Peyer's patch (tissue), 4 donors: Measurements from ENCODE around the gene RNU2-63P. TPM values are rescaled to one million over a fixed set of nuclear protein-coding genes. Genes with fewer than 3 reads are reported as not detected.
"Not testable (repeated sequence)": the region's sequence is repeated elsewhere in the genome, so short reads cannot be mapped to it uniquely, and the experiment has no call there.

Experiments
- DNase-seq, 3 donors: peaks; one replicate each; pipeline ENCODE4 v3.0.0-alpha.2; 2017 to 2019
- H3K27ac ChIP-seq, 4 donors: fragments of 200-600 bp; sonication (generic); one replicate each; pipeline ENCODE4 v1.5.1; 2016 to 2019
- H3K27me3 ChIP-seq, 2 donors: fragments of 200-600 bp; sonication (generic); one replicate each; pipeline ENCODE4 v1.5.1; 2019
- H3K36me3 ChIP-seq, 3 donors: fragments of 200-600 bp; sonication (generic); one replicate each; pipeline ENCODE4 v1.5.1; 2016 to 2019
- H3K4me1 ChIP-seq, 4 donors: fragments of 200-600 bp; sonication (generic); one replicate each; pipeline ENCODE4 v1.5.1; 2016 to 2019
- H3K4me3 ChIP-seq, 4 donors: fragments of 200-600 bp; sonication (generic); 1 replicate in 3 of 4; 2 replicates in 1 of 4; pipeline ENCODE4 v1.5.1; 2016 to 2019; ENCODE audit warnings: mild to moderate bottlenecking in 1 of 4
- H3K9me3 ChIP-seq, 4 donors: fragments of 200-600 bp; sonication (generic); one replicate each; pipeline ENCODE4 v1.5.1; 2016 to 2019; ENCODE audit warnings: mild to moderate bottlenecking in 1 of 4
- POLR2A ChIP-seq, 2 donors: fragments of 450-650 bp; IDR thresholded peaks; one replicate each; pipeline ENCODE4 v1.5.1; 2017; ENCODE audit warnings: antibody characterized with exemption in 2 of 2, mild to moderate bottlenecking in 2 of 2, moderate library complexity in 2 of 2
- total RNA-seq, 4 donors: library from RNA; depleted of rRNA; stranded (reverse); fragments of >200 nt; gene quantifications; one replicate each; pipeline ENCODE4 v1.1.0, GENCODE V29; 2016
- TF ChIP-seq, protein P1 (sequence below), 6 experiments: fragments of 450-650 bp in 4 of 6; fragments of 200-600 bp in 2 of 6; sonication (generic) in 1 of 6; IDR thresholded peaks; one replicate each; pipeline ENCODE4 v1.5.1; 2017 to 2019; ENCODE audit warnings: antibody characterized with exemption in 6 of 6, mild to moderate bottlenecking in 3 of 6, moderate library complexity in 1 of 6

RNU2-63P gene
- total RNA-seq, 4 donors from 2014 or later, result 1,585 TPM; not detected in 3

DNA sequence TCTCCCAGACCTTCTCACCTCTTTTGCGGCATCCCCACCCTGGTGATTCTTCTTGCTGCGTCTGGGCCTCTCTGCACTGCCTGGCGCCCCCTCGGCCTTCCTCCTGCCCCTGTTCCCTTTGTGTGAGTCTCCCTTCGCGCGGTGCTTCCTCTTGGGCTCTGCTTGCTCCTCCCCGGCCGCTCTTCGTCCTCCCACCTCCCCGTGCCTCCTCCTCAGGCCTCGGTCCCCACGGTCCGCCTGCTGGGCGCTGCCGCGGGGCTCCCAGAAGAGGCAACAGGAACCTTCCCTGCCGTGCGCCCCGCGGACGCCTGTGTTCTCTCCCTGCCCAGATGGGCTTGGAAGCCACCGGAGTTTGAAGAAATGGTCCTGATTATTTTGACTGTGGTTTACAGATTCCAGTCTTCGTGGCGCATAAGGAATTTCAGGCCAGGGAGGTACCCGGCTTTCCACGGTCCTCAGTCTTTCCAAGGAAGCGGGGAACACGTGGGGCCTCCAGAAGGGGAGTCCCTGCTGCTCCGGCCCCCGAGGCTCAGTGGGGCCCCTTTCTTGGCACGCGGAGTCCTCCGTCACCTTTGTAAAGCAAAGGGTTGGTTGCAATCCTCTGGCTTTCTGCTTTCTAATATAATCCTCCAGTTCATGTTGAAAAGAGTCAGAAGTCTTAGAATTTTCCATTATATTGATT, 13.1 kb downstream of the RNU2-63P start:
- Histone ChIP-seq H3K36me3 (no peaks in the 10 kb centered on the region), H3K27me3 (no peaks in the 10 kb centered on the region), H3K4me1 (no peaks in the 10 kb centered on the region), H3K4me3 (no peak overlapping the region), H3K9me3 (no peaks in the 10 kb centered on the region), H3K27ac (no peak overlapping the region)
- TF ChIP-seq, protein P1, sequence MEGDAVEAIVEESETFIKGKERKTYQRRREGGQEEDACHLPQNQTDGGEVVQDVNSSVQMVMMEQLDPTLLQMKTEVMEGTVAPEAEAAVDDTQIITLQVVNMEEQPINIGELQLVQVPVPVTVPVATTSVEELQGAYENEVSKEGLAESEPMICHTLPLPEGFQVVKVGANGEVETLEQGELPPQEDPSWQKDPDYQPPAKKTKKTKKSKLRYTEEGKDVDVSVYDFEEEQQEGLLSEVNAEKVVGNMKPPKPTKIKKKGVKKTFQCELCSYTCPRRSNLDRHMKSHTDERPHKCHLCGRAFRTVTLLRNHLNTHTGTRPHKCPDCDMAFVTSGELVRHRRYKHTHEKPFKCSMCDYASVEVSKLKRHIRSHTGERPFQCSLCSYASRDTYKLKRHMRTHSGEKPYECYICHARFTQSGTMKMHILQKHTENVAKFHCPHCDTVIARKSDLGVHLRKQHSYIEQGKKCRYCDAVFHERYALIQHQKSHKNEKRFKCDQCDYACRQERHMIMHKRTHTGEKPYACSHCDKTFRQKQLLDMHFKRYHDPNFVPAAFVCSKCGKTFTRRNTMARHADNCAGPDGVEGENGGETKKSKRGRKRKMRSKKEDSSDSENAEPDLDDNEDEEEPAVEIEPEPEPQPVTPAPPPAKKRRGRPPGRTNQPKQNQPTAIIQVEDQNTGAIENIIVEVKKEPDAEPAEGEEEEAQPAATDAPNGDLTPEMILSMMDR (IDR thresholded peaks at IDR 0.05), result no peak
- no peak for TF ChIP-seq POLR2A (IDR thresholded peaks at IDR 0.05)
- no peak for DNase-seq

DNA sequence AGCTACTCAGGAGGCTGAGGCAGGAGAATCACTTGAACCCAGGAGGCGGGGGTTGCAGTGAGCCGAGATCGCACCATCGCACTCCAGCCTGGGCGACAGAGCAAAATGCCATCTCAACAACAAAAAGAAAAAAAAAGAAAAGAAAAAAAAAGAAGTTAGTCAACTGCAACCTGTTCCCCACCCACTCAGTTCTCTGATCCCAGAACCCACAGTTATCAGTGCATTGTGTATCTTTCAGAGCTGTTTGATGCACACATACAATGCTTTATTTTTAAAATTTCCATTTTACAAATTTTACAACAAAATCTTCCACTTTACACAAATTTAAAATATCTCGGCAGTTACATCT, 14.0 kb downstream of the RNU2-63P start:
- Histone ChIP-seq H3K9me3 (no peaks in the 10 kb centered on the region), H3K27ac (no peak overlapping the region), H3K4me1 (no peaks in the 10 kb centered on the region), H3K4me3 (no peak overlapping the region), H3K27me3 (no peaks in the 10 kb centered on the region), H3K36me3 (no peaks in the 10 kb centered on the region)
- no peak for DNase-seq
- TF ChIP-seq, protein P1 (IDR thresholded peaks at IDR 0.05), result no peak
- no peak for TF ChIP-seq POLR2A (IDR thresholded peaks at IDR 0.05)

DNA sequence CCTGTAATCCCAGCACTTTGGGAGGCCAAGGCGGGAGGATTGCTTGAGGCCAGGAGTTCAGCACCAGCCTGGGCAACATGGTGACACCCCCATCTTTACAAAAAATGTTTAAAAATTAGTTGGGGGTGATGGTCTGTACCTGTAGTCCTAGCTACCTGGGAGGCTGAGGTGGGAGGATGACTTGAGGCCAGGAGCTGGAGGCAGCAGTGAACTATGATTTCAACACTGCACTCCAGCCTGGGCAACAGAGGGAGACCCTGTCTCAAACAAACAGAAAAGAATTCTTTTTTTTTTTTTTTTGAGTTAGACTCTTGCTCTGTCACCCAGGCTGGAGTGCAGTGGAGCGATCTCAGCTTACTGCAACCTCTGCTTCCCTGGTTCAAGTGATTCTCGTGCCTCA, 15.9 kb downstream of the RNU2-63P start:
- H3K4me1 ChIP-seq, H3K27ac ChIP-seq, DNase-seq, H3K36me3 ChIP-seq, H3K4me3 ChIP-seq, H3K27me3 ChIP-seq, H3K9me3 ChIP-seq: not testable (repeated sequence)

DNA sequence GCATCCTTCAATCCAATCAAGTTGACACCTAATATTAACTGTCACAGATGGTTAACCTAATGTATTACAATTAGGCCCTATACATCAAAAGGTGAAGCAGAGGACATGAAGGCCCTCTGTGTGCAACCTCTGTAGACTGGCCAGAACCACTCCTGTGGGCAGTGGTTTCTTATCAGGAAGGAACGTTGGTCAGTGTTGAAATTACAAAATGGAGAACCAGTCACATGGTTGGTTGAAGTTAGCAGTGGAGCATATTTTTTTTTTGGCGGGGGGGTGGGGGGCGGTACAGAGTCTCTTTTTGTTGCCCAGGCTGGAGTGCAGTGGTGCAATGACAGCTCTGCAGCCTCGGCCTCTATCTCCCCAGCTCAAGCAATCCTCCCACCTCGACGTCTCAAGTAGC, 19.8 kb downstream of the RNU2-63P start:
- H3K27ac ChIP-seq, result no peak overlapping the region
- no peaks in the 10 kb centered on the region for H3K4me1 ChIP-seq
- H3K36me3 ChIP-seq, result no peaks in the 10 kb centered on the region
- TF ChIP-seq, protein P1 (IDR thresholded peaks at IDR 0.05), result no peak
- no peak for TF ChIP-seq POLR2A (IDR thresholded peaks at IDR 0.05)
- H3K27me3 ChIP-seq, result no peaks in the 10 kb centered on the region
- DNase-seq, result no peak
- H3K4me3 ChIP-seq, result no peak overlapping the region
- no peaks in the 10 kb centered on the region for H3K9me3 ChIP-seq

DNA sequence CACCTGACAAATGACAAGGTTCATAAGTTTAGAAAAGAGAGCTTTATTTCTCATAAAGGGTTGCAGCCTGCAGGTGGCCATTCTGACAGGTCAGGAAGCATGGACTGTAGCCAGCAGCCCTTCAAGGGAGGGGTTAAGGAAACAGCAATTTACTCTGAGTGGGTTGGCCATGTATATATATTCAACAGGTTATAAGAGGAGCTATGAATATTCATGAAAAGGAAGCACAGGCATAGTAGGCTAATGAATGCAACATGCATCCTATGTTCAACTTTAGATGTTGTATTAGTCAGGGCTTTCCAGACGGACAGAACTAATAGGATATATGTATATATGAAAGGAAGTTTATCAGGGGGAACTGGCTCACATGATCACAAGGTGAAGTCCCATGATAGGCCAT, 20.6 kb downstream of the RNU2-63P start:
- Histone ChIP-seq H3K4me3 (no peak overlapping the region), H3K27me3 (no peaks in the 10 kb centered on the region), H3K9me3 (no peaks in the 10 kb centered on the region), H3K36me3 (no peaks in the 10 kb centered on the region), H3K4me1 (no peaks in the 10 kb centered on the region), H3K27ac (no peak overlapping the region)
- TF ChIP-seq POLR2A (IDR thresholded peaks at IDR 0.05), result no peak
- TF ChIP-seq, protein P1 (IDR thresholded peaks at IDR 0.05), result no peak
- DNase-seq, result no peak

DNA sequence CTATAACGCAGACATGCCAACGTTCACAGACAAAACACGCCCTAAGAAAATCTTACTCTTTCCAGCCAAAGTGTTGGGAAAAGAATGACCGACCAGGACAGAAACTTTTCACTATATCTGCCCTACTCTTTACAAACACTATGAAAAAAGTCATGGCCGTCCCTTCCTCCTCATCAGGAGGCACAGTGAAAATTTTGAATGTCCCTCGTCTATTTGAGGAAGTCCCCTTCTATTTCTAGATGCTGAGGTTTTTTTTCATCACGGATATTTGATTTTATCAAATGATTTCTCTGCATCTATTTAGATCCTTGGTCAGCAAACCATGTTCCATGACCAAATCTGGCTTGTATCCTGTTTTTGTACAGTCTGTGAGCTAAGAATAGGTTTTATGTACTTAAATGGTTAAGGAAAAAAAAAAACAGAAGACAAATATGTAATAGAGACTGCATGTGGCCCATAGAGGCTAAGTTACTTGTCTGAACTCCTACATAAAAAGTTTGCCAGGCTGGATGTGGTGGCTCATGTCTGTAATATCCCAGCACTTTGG, 22.0 kb downstream of the RNU2-63P start:
- not testable (repeated sequence) for H3K4me1 ChIP-seq, H3K9me3 ChIP-seq, H3K4me3 ChIP-seq, DNase-seq, H3K27ac ChIP-seq, H3K27me3 ChIP-seq, H3K36me3 ChIP-seq

DNA sequence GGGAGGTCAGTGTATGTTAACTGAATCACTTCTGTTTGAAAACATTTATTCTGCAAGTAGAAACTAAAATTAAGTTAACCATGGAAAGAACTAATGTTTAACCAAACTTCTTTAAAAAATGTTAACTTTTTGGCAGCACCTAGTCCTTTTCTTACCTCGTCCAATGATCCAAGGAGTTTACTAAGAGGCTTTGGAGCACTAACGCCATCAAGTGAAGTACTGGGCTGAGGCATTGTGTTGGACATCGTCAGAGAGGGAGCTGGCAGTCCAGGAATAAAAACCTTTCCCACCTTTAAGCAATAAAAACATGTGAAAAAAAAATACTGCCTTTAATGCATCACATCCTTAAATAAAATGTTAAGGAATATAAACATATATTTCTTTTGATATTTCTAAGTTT, 23.8 kb downstream of the RNU2-63P start:
- not testable (repeated sequence) for H3K9me3 ChIP-seq, H3K27me3 ChIP-seq, H3K4me3 ChIP-seq, H3K4me1 ChIP-seq, DNase-seq, H3K36me3 ChIP-seq, H3K27ac ChIP-seq

DNA sequence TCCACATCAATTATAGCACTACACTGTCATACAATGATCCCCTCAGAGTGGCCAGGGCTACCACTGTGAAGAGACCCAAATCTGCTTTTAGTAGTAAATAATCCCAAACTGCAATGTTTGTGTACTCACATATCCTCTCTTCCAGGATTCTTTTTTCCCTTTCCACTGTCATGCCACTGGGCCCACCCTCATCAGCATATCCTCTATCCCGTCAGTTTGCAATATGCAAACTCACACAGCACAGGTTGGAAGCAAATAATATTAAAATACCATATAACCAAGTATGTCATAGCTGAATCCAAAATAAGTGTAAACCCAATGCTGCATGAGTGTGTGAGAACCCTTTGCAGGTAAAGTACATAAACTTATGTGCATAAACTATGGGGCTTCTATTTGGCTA, 28.9 kb downstream of the RNU2-63P start:
- H3K4me1 ChIP-seq, result not testable (repeated sequence)

DNA sequence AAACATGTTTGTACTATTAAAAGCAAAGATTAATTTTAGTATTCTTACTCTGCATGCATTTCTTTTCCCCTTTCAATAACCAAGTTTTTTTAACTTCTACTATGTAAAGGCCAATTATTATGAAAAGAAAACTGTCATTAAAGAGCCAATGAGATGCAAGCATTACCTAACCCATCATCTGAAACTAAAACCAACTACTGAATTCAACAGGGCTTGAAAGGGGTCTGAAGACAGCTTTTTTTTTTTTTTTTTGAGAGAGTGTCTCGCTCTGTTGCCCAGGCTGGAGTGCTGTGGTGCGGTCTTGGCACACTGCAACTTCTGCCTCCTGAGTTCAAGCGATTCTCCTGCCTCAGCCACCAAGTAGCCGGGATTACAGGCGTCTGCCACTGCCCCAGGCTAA, 30.4 kb downstream of the RNU2-63P start:
- not testable (repeated sequence) for H3K4me1 ChIP-seq, H3K27ac ChIP-seq, H3K36me3 ChIP-seq, H3K9me3 ChIP-seq, H3K4me3 ChIP-seq, DNase-seq, H3K27me3 ChIP-seq

More for the DNA sequence above, 28.9 kb downstream of the RNU2-63P start:
- H3K36me3 ChIP-seq, H3K4me3 ChIP-seq, DNase-seq, H3K27me3 ChIP-seq, H3K9me3 ChIP-seq, H3K27ac ChIP-seq: not testable (repeated sequence)

DNA sequence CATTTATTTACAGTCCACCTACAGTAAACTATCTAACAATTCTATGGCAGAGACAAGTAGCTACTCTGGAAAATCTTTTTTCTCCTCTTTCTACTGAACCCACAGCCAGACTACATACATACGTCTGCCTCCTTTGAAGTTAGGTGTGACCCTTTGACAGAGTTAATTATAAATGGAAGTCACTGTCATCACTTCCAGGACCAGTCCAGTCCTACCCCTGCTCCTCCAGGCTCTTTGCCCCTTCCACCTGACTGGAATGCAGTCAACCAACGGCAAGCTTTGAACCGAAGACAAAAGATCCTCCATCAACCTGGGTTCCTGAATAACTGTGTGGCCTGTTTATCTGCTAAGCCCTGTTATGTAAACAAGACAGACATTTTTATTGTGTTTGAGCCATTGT, 35.2 kb downstream of the RNU2-63P start:
- H3K4me1 ChIP-seq, result not testable (repeated sequence)

DNA sequence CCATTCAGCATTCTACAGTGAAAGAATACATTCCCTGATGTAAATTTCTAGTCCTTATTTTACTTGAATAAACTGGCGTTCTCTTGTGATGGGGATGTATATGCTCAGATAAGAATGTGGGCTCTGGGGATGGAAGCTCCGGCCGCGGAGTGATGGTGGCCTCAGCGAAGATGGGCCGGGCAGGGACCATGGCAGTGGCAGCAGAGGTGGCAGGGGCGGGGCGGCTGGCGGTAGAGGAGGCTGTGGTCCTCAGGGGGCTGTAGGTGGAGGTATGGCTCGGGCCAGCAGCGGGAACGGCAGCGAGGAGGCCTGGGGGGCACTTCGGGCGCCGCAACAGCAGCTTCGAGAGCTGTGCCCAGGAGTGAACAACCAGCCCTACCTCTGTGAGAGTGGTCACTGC, 44.0 kb downstream of the RNU2-63P start:
- not testable (repeated sequence) for H3K27ac ChIP-seq, DNase-seq, H3K4me3 ChIP-seq, H3K9me3 ChIP-seq, H3K27me3 ChIP-seq, H3K36me3 ChIP-seq, H3K4me1 ChIP-seq

More for the DNA sequence above, 35.2 kb downstream of the RNU2-63P start:
- DNase-seq, H3K4me3 ChIP-seq, H3K36me3 ChIP-seq, H3K27me3 ChIP-seq, H3K27ac ChIP-seq, H3K9me3 ChIP-seq: not testable (repeated sequence)
